ENCODE data around the gene CYP17A1.
"Not testable (repeated sequence)": the region's sequence is repeated elsewhere in the genome, so short reads cannot be mapped to it uniquely, and the experiment has no call there.

DNA sequence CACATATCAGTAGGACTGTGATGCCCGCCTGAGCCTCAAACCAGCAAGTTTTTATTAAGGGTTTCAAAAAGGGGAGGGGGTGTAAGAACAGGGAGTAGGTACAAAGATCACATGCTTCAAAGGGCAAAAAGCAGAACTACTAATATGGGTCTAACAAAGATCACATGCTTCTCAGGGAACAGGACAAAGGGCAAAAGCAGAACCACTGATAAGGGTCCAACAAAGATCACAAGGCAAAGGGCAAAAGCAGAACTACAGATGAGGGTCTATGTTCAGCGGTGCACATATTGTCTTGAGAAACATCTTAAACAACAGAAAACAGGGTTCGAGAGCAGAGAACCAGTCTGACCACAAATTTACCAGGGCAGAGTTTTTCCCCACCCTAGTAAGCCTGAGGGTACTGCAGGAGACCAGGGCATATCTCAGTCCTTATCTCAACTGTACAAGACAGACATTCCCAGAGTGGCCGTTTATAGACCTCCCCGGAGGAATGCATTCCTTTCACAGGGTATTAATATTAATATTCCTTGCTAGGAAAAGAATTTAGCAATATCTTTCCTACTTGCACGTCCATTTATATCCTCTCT lies 7.1 kb upstream of the CYP17A1 start:
- TF ChIP-seq, protein P1, sequence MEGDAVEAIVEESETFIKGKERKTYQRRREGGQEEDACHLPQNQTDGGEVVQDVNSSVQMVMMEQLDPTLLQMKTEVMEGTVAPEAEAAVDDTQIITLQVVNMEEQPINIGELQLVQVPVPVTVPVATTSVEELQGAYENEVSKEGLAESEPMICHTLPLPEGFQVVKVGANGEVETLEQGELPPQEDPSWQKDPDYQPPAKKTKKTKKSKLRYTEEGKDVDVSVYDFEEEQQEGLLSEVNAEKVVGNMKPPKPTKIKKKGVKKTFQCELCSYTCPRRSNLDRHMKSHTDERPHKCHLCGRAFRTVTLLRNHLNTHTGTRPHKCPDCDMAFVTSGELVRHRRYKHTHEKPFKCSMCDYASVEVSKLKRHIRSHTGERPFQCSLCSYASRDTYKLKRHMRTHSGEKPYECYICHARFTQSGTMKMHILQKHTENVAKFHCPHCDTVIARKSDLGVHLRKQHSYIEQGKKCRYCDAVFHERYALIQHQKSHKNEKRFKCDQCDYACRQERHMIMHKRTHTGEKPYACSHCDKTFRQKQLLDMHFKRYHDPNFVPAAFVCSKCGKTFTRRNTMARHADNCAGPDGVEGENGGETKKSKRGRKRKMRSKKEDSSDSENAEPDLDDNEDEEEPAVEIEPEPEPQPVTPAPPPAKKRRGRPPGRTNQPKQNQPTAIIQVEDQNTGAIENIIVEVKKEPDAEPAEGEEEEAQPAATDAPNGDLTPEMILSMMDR (IDR thresholded peaks at IDR 0.05) = not testable (repeated sequence)
- not testable (repeated sequence) for TF ChIP-seq POLR2A, POLR2AphosphoS5 (IDR thresholded peaks at IDR 0.05)

Measured in breast epithelium (tissue), 3 donors.